GM18517 (cell line): Measurements from ENCODE around the gene PPP4C.
A peak's percentile ranks its signal among the peaks of the same experiment; 100 is the strongest.

Source experiments
- ATAC-seq: cut with Tn5 transposase; IDR thresholded peaks from one replicate; pipeline ENCODE4 v1.9.1; 2021; ENCODE audit warnings: mild to moderate bottlenecking, moderate library complexity; ENCODE audit not compliant: unreplicated experiment

The PPP4C gene

GRCh38 chr16:30054959-30055553, 20.7 kb upstream of the PPP4C start:
- ATAC-seq = no peak

GRCh38 chr16:30060346-30060745, 15.4 kb upstream of the PPP4C start:
- ATAC-seq = no peak

- no peak for ATAC-seq
Observed at GRCh38 chr16:30060836-30061554, 14.8 kb upstream of the PPP4C start.

- no peak for ATAC-seq
Observed at GRCh38 chr16:30063278-30063892, 12.4 kb upstream of the PPP4C start.

GRCh38 chr16:30063893-30064728, 11.7 kb upstream of the PPP4C start:
- ATAC-seq = no peak

- ATAC-seq = no peak
Observed at GRCh38 chr16:30064729-30065101, 11.1 kb upstream of the PPP4C start.

- ATAC-seq = peak; percentile 65
Observed at GRCh38 chr16:30065102-30065942, 10.5 kb upstream of the PPP4C start, which contains the start of gene ALDOA. ALDOA (plus strand) TSS chr16:30065760; CDS start chr16:30066898, 1,138 bp downstream.

GRCh38 chr16:30065943-30066760, 9.6 kb upstream of the PPP4C start:
- no peak for ATAC-seq

- no peak for ATAC-seq
Observed at GRCh38 chr16:30066761-30067583, 8.8 kb upstream of the PPP4C start.

- no peak for ATAC-seq
Observed at GRCh38 chr16:30067584-30067916, 8.2 kb upstream of the PPP4C start.

GRCh38 chr16:30068333-30068732, 7.5 kb upstream of the PPP4C start:
- ATAC-seq = no peak

GRCh38 chr16:30068750-30069610, 6.8 kb upstream of the PPP4C start:
- no peak for ATAC-seq

GRCh38 chr16:30069611-30070462, 6.0 kb upstream of the PPP4C start:
- ATAC-seq = no peak

GRCh38 chr16:30070490-30070889, 5.3 kb upstream of the PPP4C start:
- no peak for ATAC-seq

GRCh38 chr16:30076276-30076791, 540 bp downstream of the PPP4C start:
- peak; percentile 16 for ATAC-seq

- ATAC-seq = no peak
Observed at GRCh38 chr16:30077656-30078055, 1.9 kb downstream of the PPP4C start.

- no peak for ATAC-seq
Observed at GRCh38 chr16:30078744-30079143, 3.0 kb downstream of the PPP4C start.
